ENCODE data around the gene KCNJ12.
"Not testable (repeated sequence)": the region's sequence is repeated elsewhere in the genome, so short reads cannot be mapped to it uniquely, and the experiment has no call there.

KCNJ12 gene

GRCh38 chr17:21417921-21418320, 41.8 kb downstream of the KCNJ12 start:
- TF ChIP-seq CTCF (IDR thresholded peaks at IDR 0.05; ENCODE audit: insufficient read depth, low read length, poor library complexity, severe bottlenecking): no peak

GRCh38 chr17:21418446-21419298, 42.5 kb downstream of the KCNJ12 start:
- TF ChIP-seq CTCF (IDR thresholded peaks at IDR 0.05; ENCODE audit: insufficient read depth, low read length, poor library complexity, severe bottlenecking): no peak
- H3K27me3 ChIP-seq (replicated peaks; ENCODE audit: control insufficient read depth, insufficient read depth, low read length): no peaks in the 10 kb centered on the region; the same call in 1 of the 2 replicates
- H3K4me3 ChIP-seq (replicated peaks; ENCODE audit: low read depth, low read length): no peak overlapping the region
- DNase-seq (ENCODE audit: extremely low read depth, insufficient read length): no peak
- no peaks in the 10 kb centered on the region for H3K36me3 ChIP-seq (ENCODE audit: control insufficient read depth, insufficient read depth, low read length)

More at GRCh38 chr17:21417921-21418320, 41.8 kb downstream of the KCNJ12 start:
- no peaks in the 10 kb centered on the region; the same call in 1 of the 2 replicates for H3K27me3 ChIP-seq (replicated peaks; ENCODE audit: control insufficient read depth, insufficient read depth, low read length)
- no peaks in the 10 kb centered on the region for H3K36me3 ChIP-seq (ENCODE audit: control insufficient read depth, insufficient read depth, low read length)
- no peak for DNase-seq (ENCODE audit: extremely low read depth, insufficient read length)
- no peak overlapping the region for H3K4me3 ChIP-seq (replicated peaks; ENCODE audit: low read depth, low read length)

- no peak for TF ChIP-seq CTCF (IDR thresholded peaks at IDR 0.05; ENCODE audit: insufficient read depth, low read length, poor library complexity, severe bottlenecking)
- Histone ChIP-seq H3K4me3 (replicated peaks; ENCODE audit: low read depth, low read length) (no peak overlapping the region), H3K36me3 (ENCODE audit: control insufficient read depth, insufficient read depth, low read length) (no peaks in the 10 kb centered on the region)
Measured at GRCh38 chr17:21419299-21420239, 43.4 kb downstream of the KCNJ12 start.

GRCh38 chr17:21420503-21421090, 44.4 kb downstream of the KCNJ12 start:
- H3K4me3 ChIP-seq (replicated peaks; ENCODE audit: low read depth, low read length); H3K36me3 ChIP-seq (ENCODE audit: control insufficient read depth, insufficient read depth, low read length); H3K27me3 ChIP-seq (replicated peaks; ENCODE audit: control insufficient read depth, insufficient read depth, low read length); DNase-seq (ENCODE audit: extremely low read depth, insufficient read length): not testable (repeated sequence)

More at GRCh38 chr17:21419299-21420239, 43.4 kb downstream of the KCNJ12 start:
- DNase-seq (ENCODE audit: extremely low read depth, insufficient read length): no peak
- no peaks in the 10 kb centered on the region; the same call in 1 of the 2 replicates for H3K27me3 ChIP-seq (replicated peaks; ENCODE audit: control insufficient read depth, insufficient read depth, low read length)

- not testable (repeated sequence) for DNase-seq (ENCODE audit: extremely low read depth, insufficient read length); H3K36me3 ChIP-seq (ENCODE audit: control insufficient read depth, insufficient read depth, low read length); H3K27me3 ChIP-seq (replicated peaks; ENCODE audit: control insufficient read depth, insufficient read depth, low read length); H3K4me3 ChIP-seq (replicated peaks; ENCODE audit: low read depth, low read length)
Measured at GRCh38 chr17:21421421-21422310, 45.5 kb downstream of the KCNJ12 start.

GRCh38 chr17:21422311-21423189, 46.4 kb downstream of the KCNJ12 start:
- not testable (repeated sequence) for H3K27me3 ChIP-seq (replicated peaks; ENCODE audit: control insufficient read depth, insufficient read depth, low read length); H3K4me3 ChIP-seq (replicated peaks; ENCODE audit: low read depth, low read length); DNase-seq (ENCODE audit: extremely low read depth, insufficient read length); H3K36me3 ChIP-seq (ENCODE audit: control insufficient read depth, insufficient read depth, low read length)

GRCh38 chr17:21423190-21423493, 47.0 kb downstream of the KCNJ12 start:
- H3K4me3 ChIP-seq (replicated peaks; ENCODE audit: low read depth, low read length); H3K36me3 ChIP-seq (ENCODE audit: control insufficient read depth, insufficient read depth, low read length); H3K27me3 ChIP-seq (replicated peaks; ENCODE audit: control insufficient read depth, insufficient read depth, low read length); DNase-seq (ENCODE audit: extremely low read depth, insufficient read length): not testable (repeated sequence)

GRCh38 chr17:21424697-21425096, 48.5 kb downstream of the KCNJ12 start:
- H3K4me3 ChIP-seq (replicated peaks; ENCODE audit: low read depth, low read length); DNase-seq (ENCODE audit: extremely low read depth, insufficient read length); H3K36me3 ChIP-seq (ENCODE audit: control insufficient read depth, insufficient read depth, low read length); H3K27me3 ChIP-seq (replicated peaks; ENCODE audit: control insufficient read depth, insufficient read depth, low read length): not testable (repeated sequence)

Data from GM06990 (cell line).